Endometrial microvascular endothelial cells (primary cell): ENCODE measurements around the gene TBATA. TPM values are rescaled to one million over a fixed set of nuclear protein-coding genes. Genes with fewer than 3 reads are reported as not detected.

Experiments
- in situ Hi-C: cut with HindIII; loops from 2 replicates; pipeline ENCODE4 v1.10.0; 2017; ENCODE audit warnings: low sequenced_read_pairs, low pct_unique_long_range_greater_than_20kb; ENCODE audit errors: inconsistent ontology term
- total RNA-seq: library from RNA; depleted of rRNA; stranded (reverse); fragments of >200 nt; gene quantifications from one replicate; pipeline ENCODE4 v1.2.3, GENCODE V29; 2015; ENCODE audit errors: inconsistent ontology term

TBATA gene
- total RNA-seq, 1 donor from 2014 or later = not detected

DNA sequence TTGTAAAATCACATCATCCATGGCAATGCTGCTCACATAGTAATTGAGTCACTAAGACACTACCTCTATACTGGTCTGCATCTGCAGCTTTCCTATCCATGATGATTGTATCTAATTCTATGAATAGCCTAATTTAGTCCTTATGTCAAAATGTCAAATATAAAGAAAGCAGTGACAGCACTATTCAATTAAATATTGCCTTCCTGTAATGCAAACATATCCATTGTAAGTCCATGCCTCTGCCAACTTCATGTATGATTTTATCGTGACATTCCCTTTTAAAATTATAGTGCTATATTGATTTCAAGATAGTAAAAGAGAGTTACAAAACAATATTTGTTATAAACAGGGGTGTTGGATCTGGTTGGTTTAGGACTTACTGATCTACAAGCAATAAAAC lies 25.8 kb upstream of the TBATA start:
- in situ Hi-C loops = no loop called here

DNA sequence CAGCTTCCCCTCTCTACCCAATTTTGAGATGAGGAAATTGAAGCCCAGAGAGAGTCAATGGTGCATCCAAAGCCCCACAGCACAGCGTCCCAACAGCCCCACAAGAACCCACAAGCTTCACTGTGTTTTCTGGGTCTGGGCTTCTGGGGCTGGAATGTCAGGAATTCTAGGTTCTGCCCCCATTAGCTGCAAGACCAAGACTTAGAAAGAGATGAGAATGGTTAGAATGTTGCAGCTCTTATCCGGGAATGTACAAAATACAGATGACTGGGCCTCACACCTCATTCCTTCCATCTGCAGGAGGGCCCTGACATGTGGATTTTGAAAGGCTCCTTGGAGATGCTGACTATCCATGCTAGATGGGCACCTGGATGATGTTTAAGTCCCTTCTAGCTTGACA lies 24.5 kb upstream of the TBATA start:
- in situ Hi-C loops = no loop called here

DNA sequence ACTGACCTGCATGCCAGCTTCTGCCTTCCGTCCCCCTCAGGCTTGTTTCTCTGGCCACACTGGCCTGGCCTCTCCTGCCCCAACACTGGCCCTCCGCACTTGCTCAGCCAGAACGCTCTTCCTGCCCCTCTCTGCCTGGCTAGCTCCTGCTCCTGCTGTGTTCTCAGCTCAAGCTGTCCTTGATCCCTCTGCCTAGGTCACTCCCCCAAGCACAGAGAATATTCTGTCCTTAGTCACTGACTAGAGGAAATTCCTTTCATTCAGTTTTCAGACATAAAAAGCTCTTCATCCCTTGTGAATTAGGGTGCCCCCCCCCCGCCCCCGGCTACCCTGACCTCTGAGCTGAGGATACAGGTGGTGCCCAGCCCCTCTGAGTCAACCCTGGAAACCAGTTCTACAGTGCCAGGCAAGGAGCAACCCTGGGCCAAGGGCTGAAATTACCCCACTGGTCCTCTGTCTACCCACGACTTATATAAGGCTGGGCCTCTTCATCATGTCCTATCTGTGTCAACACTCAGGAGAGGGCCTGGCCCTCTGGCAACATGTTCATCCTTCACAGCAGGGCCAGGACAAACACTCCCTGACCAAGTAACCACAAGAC lies 23.9 kb upstream of the TBATA start:
- in situ Hi-C loops = no loop called here

DNA sequence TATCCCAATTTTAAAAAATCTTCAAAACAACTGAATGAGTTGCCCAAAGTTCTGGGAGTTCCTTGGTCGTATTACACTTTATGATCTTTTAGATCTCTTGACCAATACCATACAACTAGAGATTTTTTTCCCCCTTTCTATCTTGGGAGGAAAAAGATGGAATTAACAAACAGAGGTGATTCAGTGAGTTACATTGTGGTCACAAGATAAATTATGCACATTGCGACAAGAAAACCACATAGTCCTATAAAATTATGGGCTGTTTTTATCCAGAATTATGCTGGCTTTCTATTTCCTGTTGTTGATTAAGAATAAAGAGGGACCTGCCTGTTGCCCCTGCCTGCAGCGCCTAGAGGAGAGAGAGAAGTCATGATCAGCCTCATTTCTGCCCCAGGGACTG lies 22.4 kb upstream of the TBATA start:
- in situ Hi-C loops = no loop called here

DNA sequence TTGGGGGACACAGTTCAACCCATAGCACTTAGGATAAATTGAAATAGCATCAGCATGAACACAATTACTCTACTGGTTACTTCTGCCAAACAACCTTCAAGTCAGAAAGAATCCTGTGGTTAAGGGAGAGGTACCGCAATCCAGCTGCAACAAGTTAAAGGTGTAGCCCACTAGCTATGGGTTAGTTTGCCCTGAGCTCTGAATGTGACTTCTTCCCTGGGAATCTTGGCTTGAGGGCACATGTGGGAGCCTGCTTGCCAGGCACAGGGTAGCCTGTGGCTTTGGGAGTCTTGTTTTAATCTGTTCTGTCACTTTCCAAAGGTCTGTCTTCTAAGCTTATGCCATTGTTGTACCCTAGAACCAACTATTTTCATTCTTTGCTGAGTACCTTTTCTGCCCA lies 21.7 kb upstream of the TBATA start:
- in situ Hi-C loops = no loop called here

DNA sequence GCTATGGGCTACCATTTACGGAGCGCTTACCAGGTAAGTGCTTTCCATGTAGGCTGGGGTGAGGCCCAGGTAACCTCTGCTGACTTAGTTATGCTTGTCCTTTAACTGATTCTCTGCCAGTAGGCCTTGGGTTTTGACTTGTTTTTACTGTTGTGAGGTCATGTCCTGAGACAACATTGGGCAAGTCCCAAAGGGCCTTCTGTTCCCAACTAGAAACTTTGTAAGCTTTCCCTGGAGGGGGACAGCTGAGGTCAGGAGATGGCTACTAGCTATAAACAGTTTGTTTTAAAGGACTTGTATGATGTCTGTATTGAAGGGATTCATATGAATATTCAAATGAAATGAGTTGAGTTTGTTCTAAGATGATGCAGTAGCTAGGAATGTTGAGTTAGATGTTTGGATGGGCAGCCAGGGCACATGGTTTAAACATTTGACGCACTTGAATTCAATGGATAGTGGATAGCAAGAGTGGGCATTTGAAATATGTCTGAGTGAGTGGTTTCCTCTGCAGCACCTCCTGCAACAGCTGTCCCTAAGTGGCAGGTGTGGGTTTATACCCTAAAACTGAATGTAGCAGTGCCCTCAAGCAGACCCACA lies 20.5 kb upstream of the TBATA start:
- in situ Hi-C loops = no loop called here

DNA sequence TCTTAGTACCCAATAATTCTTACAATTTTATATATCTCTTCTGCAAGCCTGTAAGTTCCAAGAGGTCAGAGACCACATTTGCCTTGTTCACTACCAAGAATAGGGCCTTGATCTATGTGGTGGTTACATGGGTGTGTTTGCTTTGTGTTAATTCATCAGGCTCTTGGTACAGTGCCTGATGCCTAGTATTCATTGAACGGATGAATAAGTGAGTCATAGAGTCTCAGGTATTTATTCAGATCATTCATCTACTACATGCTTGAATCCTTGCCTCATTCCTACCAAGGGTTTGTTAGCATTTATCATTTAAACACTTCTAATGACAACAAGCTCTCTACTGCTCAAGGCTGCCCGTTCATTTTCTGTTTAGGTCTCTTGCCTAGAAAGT lies 19.2 kb upstream of the TBATA start:
- in situ Hi-C loops = no loop called here

DNA sequence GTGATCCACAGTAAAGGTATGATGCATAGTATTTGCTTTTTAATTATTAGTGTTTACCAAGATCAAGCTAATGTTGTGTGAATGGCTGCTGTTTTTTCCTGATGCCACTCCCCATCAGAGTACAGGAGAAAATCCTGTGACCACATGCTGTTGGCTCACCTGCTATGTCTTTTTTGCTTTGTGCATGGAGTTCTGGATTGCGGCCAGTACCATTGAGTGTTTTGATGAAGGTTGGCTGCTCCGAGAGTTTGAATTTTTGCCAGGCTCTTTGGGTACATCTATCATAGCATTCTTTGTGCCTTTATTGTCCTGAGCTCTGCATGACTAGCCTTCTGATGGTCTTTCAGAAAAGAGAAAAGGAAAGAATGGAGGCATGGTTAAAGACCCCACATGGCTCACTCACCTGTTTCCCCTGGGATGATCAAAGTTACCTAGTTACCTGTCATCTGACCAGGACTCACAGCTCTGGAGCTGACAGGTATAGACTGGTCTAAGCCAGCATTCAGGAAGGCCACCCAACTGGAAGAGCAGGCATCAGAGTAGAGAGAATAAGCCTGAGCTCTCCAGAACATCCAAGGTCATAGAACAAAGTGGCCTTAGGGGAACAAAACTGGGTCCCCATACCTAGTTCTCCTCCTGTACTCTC lies 18.7 kb upstream of the TBATA start:
- in situ Hi-C loops = no loop called here

DNA sequence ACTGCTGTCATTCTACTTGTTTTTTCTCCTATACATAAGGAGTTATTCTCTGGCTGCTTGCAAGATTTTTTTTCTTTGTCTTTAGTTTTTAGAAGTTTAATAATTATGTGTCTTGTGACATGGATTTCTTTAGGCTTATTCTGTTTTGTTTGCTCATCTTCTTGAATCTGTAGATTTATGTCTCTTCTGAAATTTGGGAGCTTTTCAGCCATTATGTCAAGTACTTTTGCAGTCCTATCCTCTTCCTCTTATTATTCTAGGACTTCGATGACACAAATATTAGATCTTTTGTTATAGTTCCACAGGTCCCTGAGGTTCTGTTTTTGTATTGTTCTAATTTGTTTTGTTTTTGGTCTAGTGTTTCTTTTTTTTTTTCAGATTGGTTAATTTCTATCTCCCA lies 16.7 kb upstream of the TBATA start:
- in situ Hi-C loops = no loop called here

DNA sequence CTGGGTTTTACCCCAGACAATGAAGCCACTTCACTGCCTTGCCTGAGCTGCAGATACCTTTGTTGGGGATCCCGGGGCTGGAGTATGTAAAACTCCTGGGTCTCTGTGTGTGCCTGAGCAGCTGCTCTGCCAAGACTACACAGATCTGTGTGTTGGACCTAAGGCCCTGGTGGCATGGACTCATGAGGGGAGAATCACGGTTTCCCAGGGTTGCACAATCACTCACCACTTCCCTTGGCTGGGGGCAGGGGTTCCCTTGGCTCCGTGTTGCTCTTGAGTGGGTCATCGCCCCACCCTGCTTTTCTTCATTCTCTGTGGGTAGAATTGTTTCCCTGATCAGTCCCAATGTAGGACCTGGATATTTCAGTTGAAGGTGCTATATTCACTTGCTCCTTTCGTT lies 13.9 kb upstream of the TBATA start:
- in situ Hi-C loops = no loop called here

DNA sequence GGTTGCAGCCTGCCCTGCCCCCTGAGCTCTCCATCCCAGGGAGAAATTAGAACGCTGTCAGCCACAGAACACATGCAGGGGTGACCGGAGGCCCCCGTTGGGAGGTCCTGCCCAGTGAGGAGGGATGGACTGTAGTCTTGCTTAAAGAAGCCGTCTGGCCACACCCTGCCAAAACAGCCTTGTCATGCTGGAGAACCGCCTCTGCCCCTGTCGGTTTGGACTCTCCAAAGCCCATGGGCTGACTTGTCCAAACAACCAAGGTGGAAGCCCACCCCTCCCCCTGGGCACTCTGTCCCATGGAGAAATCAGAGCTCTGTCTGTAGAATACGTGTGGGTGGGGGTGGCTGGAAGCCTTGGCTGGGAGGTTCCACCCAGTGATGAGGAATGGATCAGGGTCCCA lies 12.7 kb upstream of the TBATA start:
- in situ Hi-C loops = no loop called here

DNA sequence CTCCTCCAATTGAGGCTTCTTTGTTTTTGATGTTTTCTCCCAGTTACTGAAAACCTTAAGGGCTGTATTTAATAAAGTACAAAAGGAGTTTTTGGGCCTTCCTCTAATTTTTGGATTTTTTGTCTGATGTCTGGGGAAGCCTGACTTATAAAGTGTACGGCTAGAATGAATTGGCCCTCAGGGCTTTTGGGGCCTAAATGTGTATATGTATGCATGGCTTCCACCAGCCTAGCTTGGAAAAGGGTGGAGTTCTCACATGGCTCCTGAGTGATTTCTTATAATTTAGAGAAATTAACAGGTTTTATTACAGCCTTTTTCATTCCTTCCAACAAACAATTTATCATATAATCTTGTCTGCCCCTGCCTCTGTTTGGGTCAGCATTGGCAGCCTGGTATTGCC lies 10.4 kb upstream of the TBATA start:
- in situ Hi-C loops = no loop called here

DNA sequence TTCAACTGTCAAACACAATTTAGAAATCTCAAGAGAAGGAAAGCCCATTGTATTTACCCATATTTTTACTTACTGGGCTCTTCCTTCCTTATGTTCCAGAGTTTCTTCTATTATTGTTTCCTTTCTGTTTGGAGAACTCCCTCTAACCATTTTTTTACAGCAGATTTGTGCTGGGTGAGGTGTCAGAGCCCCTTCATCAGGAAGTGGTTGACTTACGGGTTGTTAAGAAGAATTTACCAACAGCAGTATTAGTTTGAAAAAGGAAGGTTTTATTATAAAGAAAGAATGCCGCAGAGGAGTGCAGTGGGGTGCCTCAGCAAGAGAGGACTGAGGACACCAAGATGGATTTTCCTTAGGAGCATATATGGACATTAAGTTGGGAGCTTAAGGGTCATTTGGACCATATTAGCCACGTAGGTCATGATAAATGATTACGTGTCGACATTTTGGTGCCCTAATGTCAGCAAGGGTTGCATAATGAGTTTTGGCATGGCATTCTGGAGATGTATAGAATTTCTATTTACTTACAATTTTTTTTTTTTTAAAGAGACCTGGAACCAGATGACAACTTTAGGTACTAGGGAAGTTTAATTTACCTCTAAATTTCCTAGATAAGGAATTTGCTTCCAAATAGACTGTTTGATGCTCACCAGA lies 6.3 kb upstream of the TBATA start:
- in situ Hi-C loops = no loop called here

DNA sequence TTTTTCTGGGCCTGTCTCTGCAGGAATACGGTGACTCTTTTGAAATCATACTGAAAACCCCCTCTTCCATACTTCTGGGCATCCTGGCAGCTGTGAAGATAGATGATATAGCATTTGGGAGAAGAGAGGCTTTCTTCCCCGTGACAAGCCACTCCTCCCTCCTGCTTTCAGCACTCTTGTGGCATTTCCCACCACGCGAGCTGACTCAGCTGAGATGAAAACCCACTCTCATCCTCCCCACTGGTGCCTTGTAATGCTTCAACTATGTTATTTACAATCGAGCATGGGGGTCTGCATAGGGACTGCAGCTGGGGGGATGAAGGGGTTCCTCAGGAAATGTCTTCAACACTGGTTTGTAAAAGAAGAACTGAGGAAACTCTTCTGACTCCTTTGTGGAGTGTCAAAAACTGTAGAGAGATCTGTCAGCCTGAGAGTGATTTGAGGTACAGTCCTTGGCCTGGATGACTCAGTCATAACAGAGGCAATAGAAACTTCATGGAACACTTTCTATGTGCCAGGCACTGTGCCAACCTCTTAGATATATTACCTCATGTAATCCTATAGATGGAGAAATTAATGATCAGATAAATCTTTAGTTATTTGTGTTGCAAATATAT lies 1.7 kb upstream of the TBATA start:
- in situ Hi-C loops = no loop called here

DNA sequence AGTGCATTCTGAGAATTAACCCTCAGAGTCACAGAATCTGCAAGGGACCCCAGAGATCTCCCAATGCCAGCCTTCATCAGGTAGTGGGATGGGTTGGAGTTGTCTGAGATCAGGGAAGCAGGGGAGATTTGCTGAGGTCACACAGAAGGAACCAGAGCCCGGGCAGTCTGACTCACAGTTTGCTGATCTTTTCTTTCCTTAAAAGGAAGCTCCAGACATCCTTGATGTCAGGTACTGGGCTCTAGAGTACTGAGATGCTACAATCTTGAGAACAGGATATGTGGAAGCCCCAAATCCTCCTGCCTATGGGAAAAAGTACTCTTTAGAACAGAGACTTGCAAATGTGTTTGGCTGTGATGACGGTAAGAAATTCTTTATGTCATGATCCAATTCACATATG lies 706 bp downstream of the TBATA start:
- in situ Hi-C loops = no loop called here

DNA sequence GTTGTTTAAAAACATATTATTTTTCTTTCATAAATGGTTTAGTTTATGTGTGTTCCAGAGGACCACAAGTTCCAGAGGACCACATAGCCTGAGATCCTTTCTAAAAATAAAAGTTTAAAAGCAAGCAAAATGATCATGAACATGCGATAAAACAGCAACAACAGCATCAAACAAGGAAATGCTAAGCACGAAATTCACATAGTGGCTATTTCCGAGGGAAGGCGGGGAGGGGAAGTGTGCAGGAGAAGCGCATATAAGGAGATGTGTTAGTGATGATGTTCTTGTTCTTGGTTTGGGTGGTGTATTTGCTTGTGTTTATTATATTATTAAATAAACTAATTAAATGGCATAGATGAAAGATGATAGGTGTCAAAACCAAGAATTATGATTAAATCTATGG lies 1.2 kb downstream of the TBATA start:
- in situ Hi-C loops = no loop called here

DNA sequence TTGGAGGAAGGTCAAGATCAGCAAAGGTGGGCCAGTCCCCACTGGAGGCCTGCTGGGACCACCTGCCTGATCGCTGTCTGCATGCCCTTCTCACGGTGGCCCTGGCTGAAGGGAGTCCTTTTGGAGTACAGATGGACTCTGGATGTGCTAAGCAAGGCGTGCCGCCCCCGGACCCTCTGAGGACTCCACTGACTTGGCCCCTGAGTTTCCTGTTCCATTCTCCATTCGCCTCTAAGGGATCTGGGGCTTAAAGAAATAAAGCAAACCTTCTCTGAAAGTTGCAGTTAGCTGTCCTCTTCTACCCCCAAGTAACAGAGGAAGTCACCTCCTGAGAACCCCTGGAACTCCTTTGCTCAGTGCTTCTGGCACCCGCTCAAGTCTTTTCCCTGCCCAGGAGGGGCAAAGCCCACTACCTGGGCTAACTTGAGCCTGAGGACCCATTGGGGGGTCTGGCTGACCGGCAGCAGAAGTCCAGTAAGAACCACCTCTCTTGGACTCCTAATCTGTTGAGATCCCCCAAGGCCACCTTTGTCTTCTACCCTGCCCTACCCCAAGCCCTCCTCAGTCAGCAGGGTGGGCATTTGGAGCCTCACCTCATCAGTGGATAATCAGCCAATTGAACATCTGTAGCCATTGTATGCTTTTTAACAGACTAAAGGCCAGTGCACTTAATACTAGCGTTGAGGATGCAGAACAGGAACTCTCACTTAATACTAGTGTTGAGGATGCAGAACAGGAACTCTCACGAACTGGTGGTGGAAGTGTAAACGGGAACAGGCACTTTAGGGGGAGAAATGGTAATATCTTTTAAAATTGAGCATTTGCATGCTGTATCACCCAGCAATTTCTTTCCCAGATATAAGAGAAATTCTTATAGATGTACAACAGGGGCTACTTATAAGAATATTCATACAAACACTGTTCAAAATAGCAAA lies 2.2 kb downstream of the TBATA start:
- in situ Hi-C loops = no loop called here

DNA sequence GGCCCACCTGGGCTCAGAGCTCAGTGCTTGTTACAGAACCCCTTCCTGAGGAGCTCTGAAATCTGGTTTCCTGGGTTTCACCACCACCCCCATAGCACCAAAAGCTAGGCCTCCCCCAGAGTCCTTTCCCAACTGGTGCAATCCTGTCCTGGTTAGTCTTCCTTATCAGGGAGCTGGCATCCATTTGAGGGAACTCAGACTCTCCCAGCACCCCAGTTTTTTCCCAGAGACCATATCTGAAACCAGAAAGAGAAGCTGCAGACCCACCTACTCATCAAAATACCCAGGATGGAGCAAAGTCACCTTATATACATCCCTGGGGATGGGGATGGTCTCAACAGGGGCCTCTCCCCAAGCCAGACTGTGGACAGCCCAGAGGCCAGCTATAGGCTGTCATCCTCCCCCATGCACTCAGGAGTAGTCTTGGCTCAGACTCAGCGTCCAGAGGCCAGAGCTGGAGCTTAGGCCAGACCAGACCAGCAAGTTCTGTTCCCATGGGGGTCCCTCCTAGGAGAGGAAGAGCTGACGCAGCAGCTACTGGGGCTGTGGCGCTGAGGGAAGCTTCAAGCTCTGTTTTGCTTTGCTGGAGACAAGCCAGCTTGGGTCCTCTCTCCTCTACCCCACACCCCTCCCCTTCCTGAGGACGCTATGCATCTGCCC lies 3.0 kb downstream of the TBATA start:
- in situ Hi-C loops = no loop called here
